Ammon's horn (tissue), 1 donor: ENCODE results near the gene EMILIN3.
"Not testable (repeated sequence)": the region's sequence is repeated elsewhere in the genome, so short reads cannot be mapped to it uniquely, and the experiment has no call there.

Experiments used
- DNase-seq: peaks from one replicate; pipeline ENCODE4 v3.0.0-alpha.2; 2016; ENCODE audit warnings: low spot score

The EMILIN3 gene

DNA sequence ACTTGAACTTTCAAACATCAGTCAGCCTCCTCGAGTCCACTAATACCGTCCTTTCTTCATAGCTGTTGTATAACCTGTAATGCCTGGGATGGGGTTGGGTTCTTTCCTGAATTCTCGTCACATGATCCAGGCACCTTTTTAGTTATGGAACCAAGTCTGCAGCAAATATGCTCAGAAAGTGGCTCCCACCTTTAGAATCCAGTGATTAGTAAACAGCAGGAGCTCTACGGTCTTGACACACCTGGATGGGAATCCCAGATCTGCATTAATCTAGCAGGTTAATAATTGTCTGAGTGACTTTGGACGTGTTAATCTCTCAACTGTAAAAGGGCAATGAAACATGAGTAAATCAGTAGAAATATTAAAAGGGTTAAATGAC, 48.4 kb downstream of the EMILIN3 start:
- no peak for DNase-seq

DNA sequence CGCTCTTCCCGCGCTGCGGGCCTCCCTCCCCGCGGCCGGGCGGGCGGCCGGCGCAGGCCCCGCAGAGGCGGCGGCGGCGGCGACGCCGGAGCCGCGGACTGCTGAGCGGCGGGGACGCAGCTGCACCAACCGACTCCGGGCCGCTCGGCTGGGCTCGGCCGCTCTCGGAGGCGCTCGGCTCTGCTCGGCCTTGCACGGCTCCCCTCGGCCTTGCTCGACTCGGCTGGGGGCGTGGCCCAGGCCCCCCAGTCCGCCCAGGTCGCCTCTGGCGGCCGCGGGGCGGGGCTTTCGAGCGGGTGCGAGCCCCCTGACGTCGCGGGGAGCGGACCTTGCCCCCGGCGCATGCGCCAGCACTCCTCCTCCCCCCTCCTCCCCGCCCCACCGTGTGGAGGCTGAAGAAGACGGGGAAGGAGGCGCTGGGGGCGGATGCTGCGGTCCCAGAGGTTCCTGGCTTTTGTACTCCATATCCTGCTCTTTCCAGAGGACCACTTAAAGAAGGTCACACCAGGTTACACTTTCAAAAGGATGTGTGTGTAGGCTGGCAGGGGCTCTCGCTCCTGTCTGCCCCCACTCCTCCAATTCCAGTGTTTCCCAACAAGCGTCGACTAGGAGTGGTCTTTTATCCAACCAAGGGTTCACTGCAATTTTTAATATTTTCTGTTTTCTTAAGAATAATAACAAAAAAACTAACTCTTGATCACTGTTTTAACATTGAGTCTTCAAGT, 48.9 kb downstream of the EMILIN3 start, which contains the start of gene ZHX3:
Gene ZHX3 (minus strand): TSS at position 186 of the 725 bp plus-strand sequence. CDS start 112,815 bp downstream, outside the sequence.
- peak; percentile 96 for DNase-seq

DNA sequence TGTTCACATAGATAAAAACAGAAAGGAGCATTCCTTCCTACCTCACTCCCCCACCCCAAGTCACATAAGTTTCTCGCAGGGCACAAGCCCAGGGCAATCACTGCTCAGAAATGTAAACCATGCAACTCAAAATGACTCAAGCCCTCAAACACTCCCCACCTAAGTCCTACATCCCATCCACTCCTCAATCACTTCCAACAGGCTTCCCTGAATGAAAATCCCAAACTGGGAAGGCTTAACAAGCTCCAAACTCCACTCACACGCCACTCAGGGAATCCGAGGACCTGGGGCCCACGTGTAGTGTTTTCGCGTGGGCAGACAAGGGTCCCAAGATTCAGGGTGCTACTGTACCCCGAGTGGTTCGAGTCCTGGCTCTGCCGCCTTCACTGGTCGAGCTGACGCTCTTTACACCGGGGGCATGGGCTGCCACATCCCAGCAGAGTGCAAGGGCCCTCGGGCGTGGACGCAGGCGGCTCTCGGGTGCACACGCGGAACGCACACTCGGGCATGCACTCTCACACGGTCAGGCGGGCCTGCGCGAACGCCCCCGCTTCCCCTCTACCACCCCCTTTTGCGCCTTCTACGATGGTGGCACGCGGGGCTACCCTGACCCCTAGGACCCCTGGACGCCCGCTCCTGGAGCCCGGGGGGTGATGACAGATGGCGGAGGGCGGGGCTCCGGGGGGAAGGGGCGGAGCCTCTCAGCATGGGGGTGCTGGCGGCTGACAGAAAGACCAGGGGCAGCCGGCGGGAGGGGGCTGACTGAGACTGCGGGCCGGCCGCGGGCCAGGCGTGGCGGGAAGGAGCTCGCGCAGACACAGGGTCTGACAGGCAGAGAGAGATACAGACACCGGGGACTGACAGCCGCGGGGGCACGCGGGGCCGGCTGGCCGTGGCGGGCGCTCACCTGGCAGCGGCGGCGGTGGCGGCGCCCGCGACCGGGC, 49.7 kb downstream of the EMILIN3 start:
- DNase-seq: peak; percentile 84

DNA sequence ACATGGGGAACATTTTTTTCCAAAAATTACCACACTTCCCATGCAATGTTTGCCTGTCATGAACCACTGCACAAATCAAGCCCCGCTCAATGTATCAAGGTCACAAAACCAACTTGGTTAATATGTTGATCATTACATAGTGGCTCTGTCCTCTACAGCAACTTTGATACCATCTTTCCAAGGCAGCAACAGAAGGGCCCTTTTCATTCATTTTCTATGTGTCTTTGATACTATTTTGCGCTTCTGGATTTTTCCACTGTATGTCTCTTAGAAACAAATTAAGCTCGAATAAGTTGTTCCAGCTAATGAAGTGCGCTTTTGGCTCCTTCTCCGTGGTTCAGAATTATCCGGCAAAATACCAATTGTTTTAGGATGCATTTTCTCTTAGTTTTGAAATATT, 50.6 kb downstream of the EMILIN3 start:
- no peak for DNase-seq

DNA sequence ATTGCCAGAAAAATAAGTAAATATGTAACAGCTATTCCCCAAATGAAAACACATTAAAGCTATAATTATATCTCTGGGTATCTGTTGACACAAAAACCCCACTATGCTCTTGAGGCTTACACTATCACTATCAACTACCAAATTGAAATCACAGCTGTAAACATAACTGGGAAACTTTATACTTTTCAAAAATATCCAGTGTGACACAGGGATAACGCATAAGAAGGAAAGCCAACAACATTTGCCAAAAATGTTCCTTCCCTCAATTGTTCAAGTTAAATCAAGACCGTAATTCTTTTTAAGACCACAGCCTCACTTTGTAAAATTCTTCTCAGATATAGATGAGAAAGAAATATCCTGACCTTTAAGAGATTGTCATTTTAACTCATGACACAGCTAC, 52.2 kb downstream of the EMILIN3 start:
- DNase-seq: no peak

DNA sequence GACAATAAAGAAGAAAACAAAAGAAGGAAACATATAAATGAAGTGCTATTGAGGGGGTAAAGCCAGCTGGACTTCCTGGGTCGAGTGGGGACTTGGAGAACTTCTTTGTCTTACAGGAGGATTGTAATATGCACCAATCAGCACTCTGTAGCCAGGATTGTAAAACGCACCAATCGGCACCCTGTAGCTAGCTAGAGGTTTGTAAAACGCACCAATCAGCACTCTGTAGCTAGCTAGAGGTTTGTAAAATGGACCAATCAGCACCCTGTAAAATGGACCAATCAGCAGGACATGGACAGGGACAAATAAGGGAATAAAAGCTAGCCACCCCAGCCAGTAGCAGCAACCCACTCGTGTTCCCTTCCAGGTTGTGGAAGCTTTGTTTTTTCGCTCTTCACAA, 54.6 kb downstream of the EMILIN3 start:
- not testable (repeated sequence) for DNase-seq
